Measurements from ENCODE around the gene PANX3.
A peak's percentile ranks its signal among the peaks of the same experiment; 100 is the strongest.

The PANX3 gene

DNA sequence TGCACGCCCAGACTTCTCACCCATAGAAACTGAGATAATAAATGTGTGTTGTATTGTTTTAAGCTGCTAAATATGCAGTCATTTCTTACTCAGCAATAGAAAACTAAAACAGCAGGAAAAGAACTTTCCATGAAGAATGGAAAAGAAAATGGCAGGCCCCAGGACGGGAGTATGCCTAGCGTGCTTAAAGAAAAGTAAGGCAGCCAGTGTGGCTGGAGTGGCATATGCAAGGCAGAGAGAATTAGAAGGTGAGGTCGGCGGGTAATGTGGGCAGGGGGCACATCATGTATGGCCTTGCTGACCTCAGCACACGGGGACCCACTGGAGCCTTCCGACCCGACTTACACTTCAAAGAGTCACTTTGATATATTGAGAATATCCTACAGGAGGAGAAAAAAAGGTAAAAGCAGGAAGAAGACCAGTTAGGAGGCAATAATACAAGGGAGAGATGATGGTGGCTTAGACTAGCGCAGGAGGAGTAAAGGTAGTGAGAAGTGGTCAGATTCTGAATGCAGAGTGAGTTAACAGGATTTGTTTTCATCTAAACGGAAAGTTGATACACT, 31.9 kb downstream of the PANX3 start:
- no peak for FAIRE-seq
- no peak for TF ChIP-seq TAF1 (IDR thresholded peaks at IDR 0.05; ENCODE audit: borderline replicate concordance, low read depth, low read length)
- TF ChIP-seq POLR2AphosphoS5 (IDR thresholded peaks at IDR 0.05; ENCODE audit: low read depth, low read length): no peak
- no peak for TF ChIP-seq POLR2A (IDR thresholded peaks at IDR 0.05; ENCODE audit: low read depth, low read length)
- no peak for DNase-seq (ENCODE audit: insufficient read length)

DNA sequence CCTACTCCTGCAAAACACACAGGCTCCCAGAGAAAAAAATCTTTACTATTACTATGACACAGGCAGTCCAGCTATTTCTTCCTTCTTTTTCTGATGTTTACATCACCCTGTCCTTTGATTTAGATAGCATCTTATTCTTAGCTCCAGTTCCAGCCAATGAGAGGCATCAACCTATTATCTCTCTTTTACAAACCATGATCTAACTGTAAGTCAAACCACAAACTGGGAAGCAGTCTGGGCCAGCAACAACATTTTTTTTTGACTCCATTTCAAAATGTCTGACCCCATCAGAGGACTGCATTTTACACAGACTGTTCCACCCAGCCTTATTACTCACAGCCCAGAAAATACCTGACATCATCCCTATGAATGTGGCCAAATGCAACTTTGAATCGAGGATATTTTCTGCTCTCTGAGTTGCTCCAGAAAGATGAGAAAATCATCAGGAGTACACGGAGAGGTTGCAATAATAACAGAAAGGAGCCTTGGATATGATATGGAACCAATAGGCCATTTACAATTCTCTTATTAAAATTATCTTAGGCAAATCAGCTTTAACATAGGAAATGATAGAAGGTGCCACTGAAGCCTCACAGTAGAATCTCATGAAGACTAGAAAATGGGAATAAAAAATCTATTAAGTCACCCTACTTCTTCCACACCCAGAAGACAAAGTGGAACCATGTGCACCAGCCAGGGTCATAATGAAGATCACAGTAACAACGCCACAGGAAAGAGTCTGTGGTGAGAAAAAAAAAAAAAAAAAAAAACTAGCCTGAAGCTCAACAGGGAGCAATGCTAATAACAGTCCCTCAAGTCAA, 32.6 kb downstream of the PANX3 start:
- FAIRE-seq (peak; percentile 68), DNase-seq (ENCODE audit: insufficient read length) (no peak)
- no peak for TF ChIP-seq POLR2AphosphoS5 (IDR thresholded peaks at IDR 0.05; ENCODE audit: low read depth, low read length)
- TF ChIP-seq TAF1 (IDR thresholded peaks at IDR 0.05; ENCODE audit: borderline replicate concordance, low read depth, low read length): no peak
- no peak for TF ChIP-seq POLR2A (IDR thresholded peaks at IDR 0.05; ENCODE audit: low read depth, low read length)

DNA sequence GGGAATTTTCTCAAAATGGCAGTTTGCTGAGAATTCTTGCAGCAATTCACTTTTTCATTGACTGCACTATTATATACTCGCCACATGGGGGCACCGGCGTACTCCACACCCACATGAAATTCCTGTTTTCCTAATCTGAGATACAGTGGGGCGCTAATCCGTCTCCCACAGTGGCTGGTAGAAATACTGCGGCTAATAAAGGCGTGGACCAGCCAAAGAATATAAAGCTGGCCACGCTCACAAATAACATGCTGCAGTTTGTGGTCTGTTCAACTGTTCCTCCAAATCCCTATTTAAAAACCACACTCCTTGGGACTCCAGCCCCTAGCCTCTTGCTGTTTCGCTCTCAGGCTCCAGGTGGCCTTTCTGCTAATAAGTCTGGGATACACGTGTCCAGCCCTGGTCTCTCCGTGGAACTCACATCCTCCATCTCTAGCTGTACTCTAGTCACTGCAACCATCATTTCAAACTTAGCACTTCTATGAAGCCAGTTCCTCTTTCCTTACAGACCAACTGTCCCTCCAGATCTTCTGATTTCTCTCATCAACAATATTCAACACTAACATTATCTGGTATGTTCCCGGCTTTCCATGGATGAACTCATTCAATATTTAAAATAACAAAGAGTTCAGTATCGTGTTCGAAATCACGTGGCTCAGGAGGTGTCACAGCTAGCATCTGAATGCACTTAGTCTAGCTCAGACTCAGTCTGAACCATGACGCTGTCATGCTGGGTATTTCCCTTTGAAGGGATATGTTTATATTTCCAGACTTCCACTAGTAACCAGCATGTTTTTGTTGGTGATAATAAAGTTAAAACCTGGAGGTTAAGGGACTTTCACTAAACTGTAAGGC, 33.4 kb downstream of the PANX3 start:
- FAIRE-seq (peak; percentile 97), DNase-seq (ENCODE audit: insufficient read length) (no peak)
- no peak for TF ChIP-seq POLR2AphosphoS5 (IDR thresholded peaks at IDR 0.05; ENCODE audit: low read depth, low read length)
- TF ChIP-seq POLR2A (IDR thresholded peaks at IDR 0.05; ENCODE audit: low read depth, low read length): no peak
- TF ChIP-seq TAF1 (IDR thresholded peaks at IDR 0.05; ENCODE audit: borderline replicate concordance, low read depth, low read length): no peak

DNA sequence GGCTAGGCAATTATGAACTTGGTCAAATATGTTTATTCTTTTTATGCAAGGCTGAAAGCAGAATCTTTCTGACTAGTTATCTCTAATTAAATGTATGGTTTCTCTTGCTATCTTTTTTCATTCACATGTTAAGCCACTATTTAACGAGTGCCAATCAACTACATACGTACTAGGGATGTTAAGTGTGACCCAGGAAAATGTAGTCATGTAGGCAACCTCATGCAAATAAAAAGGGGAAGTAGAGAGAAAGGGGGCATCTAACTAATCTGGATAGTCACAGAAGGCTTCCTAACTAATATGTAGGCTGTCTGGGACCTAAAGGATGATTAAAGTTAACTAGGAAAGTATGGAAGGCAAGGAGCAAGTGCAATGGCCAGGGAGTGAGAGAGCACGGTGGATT, 34.9 kb downstream of the PANX3 start:
- FAIRE-seq (no peak), DNase-seq (ENCODE audit: insufficient read length) (no peak)
- no peak for TF ChIP-seq POLR2A (IDR thresholded peaks at IDR 0.05; ENCODE audit: low read depth, low read length)
- TF ChIP-seq POLR2AphosphoS5 (IDR thresholded peaks at IDR 0.05; ENCODE audit: low read depth, low read length): no peak
- TF ChIP-seq TAF1 (IDR thresholded peaks at IDR 0.05; ENCODE audit: borderline replicate concordance, low read depth, low read length): no peak

DNA sequence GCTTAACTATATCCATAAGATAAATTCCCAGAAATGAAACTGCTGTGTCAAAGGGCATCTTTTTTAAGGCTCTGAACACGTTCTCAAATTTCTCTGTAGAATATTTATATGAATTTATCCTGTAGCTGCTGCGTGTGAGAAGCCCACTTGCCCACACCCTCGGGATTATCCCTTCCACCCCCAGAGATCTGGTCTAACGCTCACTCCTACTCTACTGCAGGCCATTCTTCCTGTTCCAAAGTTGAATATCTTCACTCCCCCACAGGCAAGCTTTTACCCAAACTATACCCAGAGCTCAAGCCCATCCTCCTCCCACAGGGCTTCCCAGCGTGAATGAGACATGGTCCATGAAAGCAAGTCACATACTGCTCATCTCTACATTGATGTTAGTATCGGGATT, 37.4 kb downstream of the PANX3 start:
- TF ChIP-seq POLR2AphosphoS5 (IDR thresholded peaks at IDR 0.05; ENCODE audit: low read depth, low read length): no peak
- no peak for TF ChIP-seq TAF1 (IDR thresholded peaks at IDR 0.05; ENCODE audit: borderline replicate concordance, low read depth, low read length)
- TF ChIP-seq POLR2A (IDR thresholded peaks at IDR 0.05; ENCODE audit: low read depth, low read length): no peak
- no peak for FAIRE-seq

DNA sequence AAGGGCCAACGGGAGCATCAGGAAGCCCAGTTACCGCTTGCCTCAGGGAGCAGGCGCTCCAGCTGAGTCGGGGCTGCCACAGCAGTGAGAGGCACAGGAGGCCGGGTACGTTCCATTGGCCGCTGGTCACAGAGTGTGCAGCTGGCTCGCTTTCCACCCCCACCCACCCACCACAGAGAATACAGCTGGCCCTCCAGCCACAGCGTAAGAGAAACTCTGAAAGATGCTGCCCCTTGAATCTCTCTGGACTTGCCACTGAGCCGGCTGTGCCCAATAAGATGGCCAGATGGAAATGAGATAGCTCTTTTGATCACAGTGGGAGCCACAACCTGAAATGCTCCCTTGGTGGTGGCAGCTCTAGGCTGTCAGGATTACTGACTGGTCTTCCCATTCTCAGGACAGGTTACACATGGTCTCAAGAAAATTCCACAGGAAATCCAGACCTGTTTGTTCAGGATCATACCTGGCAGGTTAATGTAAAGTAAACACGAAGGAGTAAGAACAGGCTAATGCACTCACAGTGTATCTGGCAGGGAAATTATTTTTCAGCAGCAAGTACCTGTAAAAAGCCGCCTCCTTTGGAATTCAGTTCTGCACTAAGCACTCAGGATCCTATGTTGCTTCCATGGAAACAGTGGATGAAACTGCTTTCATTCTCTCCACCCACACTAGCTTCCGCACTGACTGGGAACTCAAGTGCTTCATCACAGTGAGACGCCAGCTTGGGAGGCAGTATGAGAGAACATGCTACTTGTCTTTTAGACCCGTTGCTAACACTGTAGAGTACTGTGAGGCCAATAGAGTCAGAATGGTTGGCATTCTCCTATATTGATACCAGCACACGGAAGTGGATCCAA, 45.8 kb downstream of the PANX3 start:
- TF ChIP-seq POLR2A (IDR thresholded peaks at IDR 0.05; ENCODE audit: low read depth, low read length) (no peak), TAF1 (IDR thresholded peaks at IDR 0.05; ENCODE audit: borderline replicate concordance, low read depth, low read length) (no peak), POLR2AphosphoS5 (IDR thresholded peaks at IDR 0.05; ENCODE audit: low read depth, low read length) (no peak)
- FAIRE-seq (no peak), DNase-seq (ENCODE audit: insufficient read length) (no peak)

More for the DNA sequence above, 37.4 kb downstream of the PANX3 start:
- no peak for DNase-seq (ENCODE audit: insufficient read length)

DNA sequence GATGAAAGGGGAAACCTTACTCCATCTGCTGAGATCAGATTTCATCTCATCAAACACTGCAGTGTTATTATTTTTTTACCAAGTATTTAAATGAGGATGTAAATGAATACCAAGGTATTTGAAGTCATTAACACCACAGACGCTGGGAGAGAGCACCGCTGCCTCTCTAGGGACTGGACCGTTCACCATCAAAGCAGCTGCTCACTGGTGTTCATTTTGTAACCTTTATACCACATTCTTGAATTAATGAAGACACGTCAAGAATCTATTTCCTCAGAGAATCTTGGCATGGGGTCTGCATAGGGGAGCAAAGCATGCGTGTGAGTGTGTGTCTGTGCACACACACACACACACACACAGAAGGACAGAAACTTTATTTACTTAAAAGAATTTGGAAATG, 46.7 kb downstream of the PANX3 start:
- TF ChIP-seq POLR2A (IDR thresholded peaks at IDR 0.05; ENCODE audit: low read depth, low read length): no peak
- TF ChIP-seq POLR2AphosphoS5 (IDR thresholded peaks at IDR 0.05; ENCODE audit: low read depth, low read length): no peak
- TF ChIP-seq TAF1 (IDR thresholded peaks at IDR 0.05; ENCODE audit: borderline replicate concordance, low read depth, low read length): no peak
- FAIRE-seq (no peak), DNase-seq (ENCODE audit: insufficient read length) (no peak)

DNA sequence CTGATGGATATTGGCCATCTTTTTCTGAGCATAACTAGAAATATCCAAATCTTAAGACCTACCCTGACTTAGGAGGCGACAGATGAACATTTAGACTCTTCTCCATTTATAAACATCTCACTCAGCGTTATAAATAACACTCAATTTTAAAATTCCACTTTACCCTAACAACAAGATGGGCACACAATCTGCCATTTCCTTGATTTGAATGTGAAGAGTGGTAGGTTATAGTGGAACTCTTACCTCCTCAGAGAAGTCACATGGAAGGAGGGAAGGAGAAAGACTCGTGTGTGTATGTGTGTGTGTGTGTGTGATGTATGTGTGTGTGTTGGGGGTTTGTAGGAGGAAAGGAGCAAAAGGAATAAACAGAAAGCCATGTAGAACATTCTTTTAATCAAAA, 47.3 kb downstream of the PANX3 start:
- TF ChIP-seq POLR2A (IDR thresholded peaks at IDR 0.05; ENCODE audit: low read depth, low read length) (no peak), TAF1 (IDR thresholded peaks at IDR 0.05; ENCODE audit: borderline replicate concordance, low read depth, low read length) (no peak), POLR2AphosphoS5 (IDR thresholded peaks at IDR 0.05; ENCODE audit: low read depth, low read length) (no peak)
- DNase-seq (ENCODE audit: insufficient read length) (no peak), FAIRE-seq (no peak)

DNA sequence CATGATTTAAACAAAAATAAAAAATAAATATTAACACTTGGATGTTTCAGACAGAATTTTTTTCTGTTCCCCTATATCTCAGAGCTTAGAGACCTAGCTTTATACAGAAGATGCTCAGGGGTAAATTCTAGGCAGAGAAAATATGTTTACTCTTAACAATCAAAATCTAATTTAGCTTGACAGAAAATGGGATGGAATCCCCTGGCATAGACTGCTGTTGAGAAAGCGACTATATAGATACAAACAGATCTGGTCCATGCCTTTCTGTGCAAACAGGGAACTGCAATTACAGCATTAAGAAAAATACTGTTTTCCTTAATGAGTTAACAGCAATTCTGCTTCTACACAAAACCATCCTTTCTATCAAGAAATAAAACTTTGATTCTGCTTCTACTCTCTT, 47.8 kb downstream of the PANX3 start:
- DNase-seq (ENCODE audit: insufficient read length) (no peak), FAIRE-seq (no peak)
- TF ChIP-seq POLR2A (IDR thresholded peaks at IDR 0.05; ENCODE audit: low read depth, low read length) (no peak), POLR2AphosphoS5 (IDR thresholded peaks at IDR 0.05; ENCODE audit: low read depth, low read length) (no peak)

DNA sequence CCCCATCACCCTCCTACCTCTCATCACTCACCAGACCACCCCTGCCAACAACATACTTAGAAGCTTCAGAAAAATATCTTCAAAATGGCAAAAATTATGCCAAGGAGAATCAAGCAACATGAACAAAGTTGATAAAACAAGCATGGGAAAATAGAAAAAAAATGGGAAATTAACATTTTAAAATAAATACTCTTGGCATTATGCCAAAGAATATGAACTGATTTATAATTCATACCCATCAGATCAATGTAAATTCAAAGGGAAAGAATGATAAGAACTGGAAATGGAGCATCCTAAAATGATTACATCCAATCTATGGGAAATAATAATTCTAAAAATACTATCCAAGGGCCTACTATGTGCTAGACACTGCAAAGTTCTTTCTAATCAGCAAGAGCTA, 50.3 kb downstream of the PANX3 start:
- FAIRE-seq (no peak), DNase-seq (ENCODE audit: insufficient read length) (no peak)
- TF ChIP-seq TAF1 (IDR thresholded peaks at IDR 0.05; ENCODE audit: borderline replicate concordance, low read depth, low read length) (no peak), POLR2AphosphoS5 (IDR thresholded peaks at IDR 0.05; ENCODE audit: low read depth, low read length) (no peak), POLR2A (IDR thresholded peaks at IDR 0.05; ENCODE audit: low read depth, low read length) (no peak)

DNA sequence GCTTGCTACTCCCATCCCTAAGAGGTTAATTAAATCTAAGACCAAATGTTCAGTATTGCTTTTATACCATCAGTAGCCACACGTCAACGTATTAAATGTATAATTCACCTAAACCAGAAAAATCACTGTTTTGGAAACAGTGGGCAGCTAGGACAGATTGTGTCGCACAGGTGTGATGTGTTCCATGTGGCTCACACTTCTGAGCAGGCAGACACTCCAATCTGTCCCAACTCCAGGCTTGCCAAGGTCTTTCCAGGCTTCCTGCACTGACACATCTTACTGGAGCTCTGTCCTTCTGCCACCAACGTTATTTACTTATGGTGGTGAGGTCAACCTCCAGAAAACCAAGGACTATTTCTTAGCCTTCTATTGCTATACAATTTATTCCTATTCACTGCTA, 50.9 kb downstream of the PANX3 start:
- TF ChIP-seq TAF1 (IDR thresholded peaks at IDR 0.05; ENCODE audit: borderline replicate concordance, low read depth, low read length) (no peak), POLR2A (IDR thresholded peaks at IDR 0.05; ENCODE audit: low read depth, low read length) (no peak), POLR2AphosphoS5 (IDR thresholded peaks at IDR 0.05; ENCODE audit: low read depth, low read length) (no peak)
- no peak for FAIRE-seq
- DNase-seq (ENCODE audit: insufficient read length): no peak
